ENCODE results near the gene F7. TPM values are rescaled to one million over a fixed set of nuclear protein-coding genes. Genes with fewer than 3 reads are reported as not detected.

The F7 gene
- total and polyA plus RNA-seq, 3 donors from 2014 or later, result 2.2 to 4.9 (median 2.4) TPM

- no peak for DNase-seq
- no peak for TF ChIP-seq POLR2A (IDR thresholded peaks at IDR 0.05)
- TF ChIP-seq, protein P1, sequence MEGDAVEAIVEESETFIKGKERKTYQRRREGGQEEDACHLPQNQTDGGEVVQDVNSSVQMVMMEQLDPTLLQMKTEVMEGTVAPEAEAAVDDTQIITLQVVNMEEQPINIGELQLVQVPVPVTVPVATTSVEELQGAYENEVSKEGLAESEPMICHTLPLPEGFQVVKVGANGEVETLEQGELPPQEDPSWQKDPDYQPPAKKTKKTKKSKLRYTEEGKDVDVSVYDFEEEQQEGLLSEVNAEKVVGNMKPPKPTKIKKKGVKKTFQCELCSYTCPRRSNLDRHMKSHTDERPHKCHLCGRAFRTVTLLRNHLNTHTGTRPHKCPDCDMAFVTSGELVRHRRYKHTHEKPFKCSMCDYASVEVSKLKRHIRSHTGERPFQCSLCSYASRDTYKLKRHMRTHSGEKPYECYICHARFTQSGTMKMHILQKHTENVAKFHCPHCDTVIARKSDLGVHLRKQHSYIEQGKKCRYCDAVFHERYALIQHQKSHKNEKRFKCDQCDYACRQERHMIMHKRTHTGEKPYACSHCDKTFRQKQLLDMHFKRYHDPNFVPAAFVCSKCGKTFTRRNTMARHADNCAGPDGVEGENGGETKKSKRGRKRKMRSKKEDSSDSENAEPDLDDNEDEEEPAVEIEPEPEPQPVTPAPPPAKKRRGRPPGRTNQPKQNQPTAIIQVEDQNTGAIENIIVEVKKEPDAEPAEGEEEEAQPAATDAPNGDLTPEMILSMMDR (IDR thresholded peaks at IDR 0.05), result no peak
- Histone ChIP-seq H3K4me1 (no peaks in the 10 kb centered on the region), H3K9me3 (no peaks in the 10 kb centered on the region), H3K36me3 (ENCODE audit: low read depth, missing control alignments) (no peaks in the 10 kb centered on the region), H3K27ac (no peak overlapping the region), H3K27me3 (no peaks in the 10 kb centered on the region), H3K4me3 (no peak overlapping the region)
- WGBS, 2 donors, result 85 to 100% methylated on average over 4 to 14 of the region's 14 CpGs
- intact Hi-C loops (cut with DNase I; ENCODE audit: low total_unique reads), result no loop called here
These were observed 43.7 kb upstream of the F7 start for GRCh38 chr13:113061796-113062425.

GRCh38 chr13:113062691-113063090 is 42.9 kb upstream of the F7 start:
- Histone ChIP-seq H3K27me3 (no peaks in the 10 kb centered on the region), H3K4me1 (no peaks in the 10 kb centered on the region), H3K4me3 (no peak overlapping the region), H3K27ac (no peak overlapping the region), H3K36me3 (ENCODE audit: low read depth, missing control alignments) (no peaks in the 10 kb centered on the region), H3K9me3 (no peaks in the 10 kb centered on the region)
- WGBS, 2 donors, result 92 to 93% methylated on average over 14 of the region's 14 CpGs
- DNase-seq, result no peak
- TF ChIP-seq POLR2A (IDR thresholded peaks at IDR 0.05), result no peak
- TF ChIP-seq, protein P1 (IDR thresholded peaks at IDR 0.05), result no peak
- intact Hi-C loops (cut with DNase I; ENCODE audit: low total_unique reads), result no loop called here

DNA sequence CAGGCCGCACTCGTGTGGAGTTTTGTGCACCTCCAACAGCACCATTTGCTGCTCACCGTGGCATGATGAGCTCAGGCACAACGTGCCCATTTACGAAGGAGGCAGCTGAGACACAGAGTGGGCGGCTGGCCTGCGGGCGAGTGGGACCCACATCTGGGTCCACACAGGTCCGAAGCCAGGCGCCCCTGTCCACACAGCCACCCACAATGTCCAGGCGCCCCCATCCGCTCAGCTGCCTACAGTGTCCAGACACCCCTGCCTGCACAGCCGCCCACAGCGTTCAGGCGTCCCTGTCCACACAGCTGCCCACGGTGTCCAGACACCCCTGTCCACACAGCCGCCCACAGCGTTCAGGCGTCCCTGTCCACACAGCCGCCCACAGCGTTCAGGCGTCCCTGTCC is 42.5 kb upstream of the F7 start:
- Histone ChIP-seq H3K4me3 (no peak overlapping the region), H3K9me3 (no peaks in the 10 kb centered on the region), H3K27ac (no peak overlapping the region), H3K36me3 (ENCODE audit: low read depth, missing control alignments) (no peaks in the 10 kb centered on the region), H3K4me1 (no peaks in the 10 kb centered on the region), H3K27me3 (no peaks in the 10 kb centered on the region)
- intact Hi-C loops (cut with DNase I; ENCODE audit: low total_unique reads), result no loop called here
- WGBS, 2 donors, result 90 to 94% methylated on average over 18 to 22 of the region's 22 CpGs
- DNase-seq, result no peak
- TF ChIP-seq, protein P1 (IDR thresholded peaks at IDR 0.05), result no peak
- no peak for TF ChIP-seq POLR2A (IDR thresholded peaks at IDR 0.05)

- Histone ChIP-seq H3K4me3 (no peak overlapping the region), H3K4me1 (no peaks in the 10 kb centered on the region), H3K9me3 (no peaks in the 10 kb centered on the region), H3K27ac (no peak overlapping the region), H3K36me3 (ENCODE audit: low read depth, missing control alignments) (no peaks in the 10 kb centered on the region), H3K27me3 (no peaks in the 10 kb centered on the region)
- no peak for DNase-seq
- intact Hi-C loops (cut with DNase I; ENCODE audit: low total_unique reads), result no loop called here
- WGBS, 2 donors, result 89 to 95% methylated on average over 25 to 27 of the region's 29 CpGs
- TF ChIP-seq, protein P1 (IDR thresholded peaks at IDR 0.05), result no peak
- TF ChIP-seq POLR2A (IDR thresholded peaks at IDR 0.05), result no peak
These were observed 41.5 kb upstream of the F7 start for GRCh38 chr13:113064000-113064533.
